Right lobe of liver (tissue), 6 donors: ENCODE results near the gene HTD2. TPM values are rescaled to one million over a fixed set of nuclear protein-coding genes. Genes with fewer than 3 reads are reported as not detected.

ENCODE experiments used
- ATAC-seq, 4 donors: fragments of 200-7000 bp; cut with Tn5 transposase; one replicate each; pipeline ENCODE4 v1.9.1; 2020; ENCODE audit warnings: mild to moderate bottlenecking in 4 of 4, moderate library complexity in 4 of 4
- DNase-seq, 3 donors: peaks; one replicate each; pipeline ENCODE4 v3.0.0-alpha.2; 2020
- H3K27ac ChIP-seq, 3 donors: fragments of 200-600 bp; one replicate each; pipeline ENCODE4 v1.8.0; 2022
- H3K27me3 ChIP-seq, 2 donors: fragments of 200-600 bp; one replicate each; pipeline ENCODE4 v1.8.0; 2022
- H3K36me3 ChIP-seq, 4 donors: fragments of 200-600 bp; sonication (generic) in 1 of 4; one replicate each; pipeline versions ENCODE4 v1.5.1 to v1.8.0; 2017 to 2022; ENCODE audit warnings: control low read depth in 1 of 4
- H3K4me1 ChIP-seq, 4 donors: fragments of 200-600 bp; sonication (generic) in 1 of 4; one replicate each; pipeline versions ENCODE4 v1.5.1 to v1.8.0; 2017 to 2022; ENCODE audit warnings: control low read depth in 1 of 4
- H3K4me3 ChIP-seq, 3 donors: fragments of 200-600 bp; one replicate each; pipeline ENCODE4 v1.8.0; 2022
- H3K9me3 ChIP-seq, 4 donors: fragments of 200-600 bp; sonication (generic) in 1 of 4; one replicate each; pipeline versions ENCODE4 v1.5.1 to v1.8.0; 2017 to 2022; ENCODE audit warnings: control low read depth in 1 of 4
- POLR2A ChIP-seq: fragments of 450-650 bp; IDR thresholded peaks from one replicate; pipeline ENCODE4 v1.6.1; 2017; ENCODE audit warnings: antibody characterized with exemption, mild to moderate bottlenecking
- WGBS: methylation state at CpG from one replicate; pipeline ENCODE4 v1.1.6; 2018; ENCODE audit warnings: low coverage, low lambda C conversion rate; ENCODE audit not compliant: insufficient coverage; ENCODE audit errors: missing lambda C conversion rate; 5-methylcytosine and 5-hydroxymethylcytosine counted together
- intact Hi-C, 2 donors: fragments of 100-400 bp; cut with DNase I; formaldehyde crosslinking; loops; one replicate each; pipeline versions ENCODE4 v1.11.2 to v1.14.1; 2022
- total RNA-seq, 6 experiments: library from RNA; depleted of rRNA in 2 of 6; stranded (reverse); fragments of >200 nt in 2 of 6; fragmentation: NEBNext Ultra II Directional in 3 of 6; extraction: Animal tissue kit (Norgen Biotek cat#: 25700) in 3 of 6; gene quantifications; one replicate each; pipeline versions ENCODE4 v1.1.0 to v1.2.4, GENCODE V29; 2016 to 2023
- TF ChIP-seq, protein P1 (sequence below), 4 donors: fragments of 200-600 bp in 3 of 4; fragments of 450-650 bp in 1 of 4; IDR thresholded peaks; one replicate each; pipeline versions ENCODE4 v1.5.1 to v1.8.0; 2016 to 2022; ENCODE audit warnings: antibody characterized with exemption in 4 of 4, mild to moderate bottlenecking in 2 of 4
- donor health status: DM: no; HTN: yes; CAD: no.
- donor health status: DM: no; HTN: no; CAD: no.
- donor health status: DM: no; HTN: no; CAD: no.
- donor health status: DM: no; HTN: yes; CAD: no.
- donor health status: DM: no; HTN: yes; CAD: no.

Gene HTD2
- total RNA-seq, 6 experiments from 2014 or later, result 6.1 to 9.9 (median 8.5) TPM

DNA sequence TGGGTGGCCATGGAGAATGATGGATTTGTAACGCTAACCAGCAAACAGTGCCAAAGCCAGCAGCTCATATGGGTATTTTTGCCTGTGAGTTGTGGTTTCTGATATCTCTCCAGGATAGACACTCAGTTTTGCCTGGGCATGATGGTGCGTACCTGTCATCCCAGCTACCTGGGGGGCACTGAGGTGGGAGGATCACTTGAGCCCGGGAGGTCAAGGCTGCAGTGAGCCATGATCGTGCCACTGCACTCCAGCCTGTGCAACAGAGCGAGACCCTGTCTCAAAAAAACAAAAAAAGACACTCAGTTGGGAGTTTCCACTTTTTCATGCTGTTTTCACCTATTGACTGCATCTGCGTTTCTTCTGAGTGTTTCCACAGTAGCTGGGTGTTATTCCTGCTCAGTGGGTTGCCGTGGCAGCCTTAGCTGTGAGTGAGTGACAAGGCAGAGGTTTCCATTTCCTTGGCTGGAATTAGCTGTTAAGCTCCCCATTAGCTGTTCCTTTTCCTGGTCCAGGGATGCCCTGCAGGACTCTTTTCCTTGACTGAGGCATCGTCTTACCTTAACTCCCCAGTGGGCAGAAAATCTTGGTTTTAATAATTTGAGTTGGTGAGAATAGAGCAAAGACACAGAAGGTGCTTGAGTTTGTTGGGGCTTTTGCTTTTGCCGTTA lies 14.5 kb upstream of the HTD2 start:
- Histone ChIP-seq H3K36me3 (peaks cover 0 to 16% (median 10%) of the 10 kb centered on the region in 4 donors), H3K9me3 (no peaks in the 10 kb centered on the region), H3K4me1 (no peaks in the 10 kb centered on the region), H3K27me3 (no peaks in the 10 kb centered on the region), H3K27ac (no peak overlapping the region), H3K4me3 (no peak overlapping the region)
- 64% methylated on average over 5 of the region's 9 CpGs for WGBS
- intact Hi-C loops, result loop anchor here (10.0 kb wide), 2 partner anchors 67 to 287 kb away; partner anchors contain the start of gene FLNB (in 1 of the 2)
- no peak for TF ChIP-seq POLR2A
- TF ChIP-seq, protein P1, sequence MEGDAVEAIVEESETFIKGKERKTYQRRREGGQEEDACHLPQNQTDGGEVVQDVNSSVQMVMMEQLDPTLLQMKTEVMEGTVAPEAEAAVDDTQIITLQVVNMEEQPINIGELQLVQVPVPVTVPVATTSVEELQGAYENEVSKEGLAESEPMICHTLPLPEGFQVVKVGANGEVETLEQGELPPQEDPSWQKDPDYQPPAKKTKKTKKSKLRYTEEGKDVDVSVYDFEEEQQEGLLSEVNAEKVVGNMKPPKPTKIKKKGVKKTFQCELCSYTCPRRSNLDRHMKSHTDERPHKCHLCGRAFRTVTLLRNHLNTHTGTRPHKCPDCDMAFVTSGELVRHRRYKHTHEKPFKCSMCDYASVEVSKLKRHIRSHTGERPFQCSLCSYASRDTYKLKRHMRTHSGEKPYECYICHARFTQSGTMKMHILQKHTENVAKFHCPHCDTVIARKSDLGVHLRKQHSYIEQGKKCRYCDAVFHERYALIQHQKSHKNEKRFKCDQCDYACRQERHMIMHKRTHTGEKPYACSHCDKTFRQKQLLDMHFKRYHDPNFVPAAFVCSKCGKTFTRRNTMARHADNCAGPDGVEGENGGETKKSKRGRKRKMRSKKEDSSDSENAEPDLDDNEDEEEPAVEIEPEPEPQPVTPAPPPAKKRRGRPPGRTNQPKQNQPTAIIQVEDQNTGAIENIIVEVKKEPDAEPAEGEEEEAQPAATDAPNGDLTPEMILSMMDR (IDR thresholded peaks at IDR 0.05), result no peak
- DNase-seq (no peak), ATAC-seq (no peak)

DNA sequence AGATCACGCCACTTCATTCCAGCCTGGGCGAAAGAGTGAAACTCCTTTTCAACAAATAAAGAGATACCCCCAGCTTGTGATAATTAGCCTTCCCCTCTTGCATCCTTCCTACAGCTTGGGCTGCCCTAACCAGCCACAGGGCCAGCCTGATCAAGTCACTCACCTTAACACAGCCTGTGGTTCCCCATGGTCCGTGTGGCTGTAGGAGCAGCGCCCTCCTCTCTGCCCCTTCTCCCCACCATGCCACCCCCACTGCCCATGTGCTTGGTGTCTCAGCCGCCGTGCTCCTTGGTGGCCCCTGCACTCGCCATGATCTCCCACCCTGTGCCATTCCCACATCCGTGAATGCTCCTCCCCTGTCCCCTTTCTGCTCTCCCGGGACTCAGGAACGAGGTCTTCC lies 13.5 kb upstream of the HTD2 start:
- Histone ChIP-seq H3K9me3 (no peaks in the 10 kb centered on the region), H3K36me3 (peaks cover 0 to 7% (median under 1%) of the 10 kb centered on the region in 4 donors), H3K27ac (no peak overlapping the region), H3K27me3 (no peaks in the 10 kb centered on the region), H3K4me3 (no peak overlapping the region), H3K4me1 (no peaks in the 10 kb centered on the region)
- WGBS, result 64% methylated on average over 4 of the region's 10 CpGs
- ATAC-seq (peak in 3 of 4 donors; percentile 14 to 52 (median 36)), DNase-seq (no peak)
- intact Hi-C loops, result loop anchor here (10.0 kb wide), 2 partner anchors 68 to 288 kb away; partner anchors contain the start of gene FLNB (in 1 of the 2)
- TF ChIP-seq, protein P1 (IDR thresholded peaks at IDR 0.05), result no peak
- no peak for TF ChIP-seq POLR2A

DNA sequence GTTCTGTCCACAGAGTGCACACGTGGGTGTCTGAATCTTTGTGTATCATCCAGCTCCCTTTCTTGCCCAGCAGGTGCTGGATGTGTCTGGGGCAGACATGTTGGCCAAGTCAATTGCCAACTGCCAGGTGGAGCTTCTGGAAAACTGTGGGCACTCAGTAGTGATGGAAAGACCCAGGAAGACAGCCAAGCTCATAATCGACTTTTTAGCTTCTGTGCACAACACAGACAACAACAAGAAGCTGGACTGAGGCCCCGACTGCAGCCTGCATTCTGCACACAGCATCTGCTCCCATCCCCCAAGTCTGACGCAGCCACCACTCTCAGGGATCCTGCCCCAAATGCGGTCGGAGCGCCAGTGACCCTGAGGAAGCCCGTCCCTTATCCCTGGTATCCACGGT lies 12.8 kb upstream of the HTD2 start:
- Histone ChIP-seq H3K27ac (no peak overlapping the region), H3K36me3 (peaks cover 0 to 4% (median under 1%) of the 10 kb centered on the region in 4 donors), H3K4me1 (no peaks in the 10 kb centered on the region), H3K4me3 (no peak overlapping the region), H3K9me3 (no peaks in the 10 kb centered on the region), H3K27me3 (no peaks in the 10 kb centered on the region)
- intact Hi-C loops, result loop anchor here (10.0 kb wide), 2 partner anchors 69 to 289 kb away; partner anchors contain the start of gene FLNB (in 1 of the 2)
- ATAC-seq (peak; percentile 17 to 53 (median 38)), DNase-seq (no peak)
- 20% methylated on average over 1 of the region's 9 CpGs for whole genome bisulfite sequencing
- TF ChIP-seq, protein P1 (IDR thresholded peaks at IDR 0.05), result no peak
- no peak for TF ChIP-seq POLR2A

DNA sequence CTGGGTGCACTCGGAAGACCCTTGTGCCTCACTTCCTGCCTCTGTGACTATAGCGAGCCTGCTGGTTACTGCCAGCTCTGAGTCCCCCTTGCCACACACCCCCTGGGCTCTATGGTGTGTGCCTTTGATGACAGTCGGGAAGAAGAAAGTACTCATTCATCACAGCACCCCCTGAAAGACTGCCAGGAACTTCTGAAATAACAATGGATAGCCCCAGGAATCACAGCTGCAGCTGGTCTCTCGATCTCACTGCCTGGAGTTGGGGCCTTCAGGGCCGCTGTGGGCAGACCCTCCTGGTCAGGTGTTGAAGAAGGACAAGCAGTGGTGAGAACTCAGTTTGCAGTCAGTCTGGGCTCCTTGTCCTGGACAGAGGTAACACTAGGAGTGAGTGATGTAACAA lies 10.1 kb upstream of the HTD2 start:
- no peaks in the 10 kb centered on the region for H3K27me3 ChIP-seq
- no peak overlapping the region for H3K4me3 ChIP-seq
- peaks cover 0 to 2% (median 0%) of the 10 kb centered on the region in 4 donors for H3K36me3 ChIP-seq
- no peak for TF ChIP-seq POLR2A
- TF ChIP-seq, protein P1 (IDR thresholded peaks at IDR 0.05), result no peak
- DNase-seq, result no peak
- no peak for ATAC-seq
- H3K27ac ChIP-seq, result no peak overlapping the region
- WGBS, result 89% methylated on average over 3 of the region's 5 CpGs
- H3K4me1 ChIP-seq, result peaks cover 0 to 6% (median 0%) of the 10 kb centered on the region in 4 donors
- intact Hi-C loops, result loop anchor here (5.0 to 10.0 kb wide), 3 partner anchors 71 to 291 kb away; partner anchors contain the start of gene FLNB (in 1 of the 2)
- H3K9me3 ChIP-seq, result no peaks in the 10 kb centered on the region
